ENCODE measurements around the gene EML5. TPM values are rescaled to one million over a fixed set of nuclear protein-coding genes. Genes with fewer than 3 reads are reported as not detected.

The EML5 gene
- total and polyA plus RNA-seq, 12 donors, result 0.04 to 0.44 (median 0.19) TPM

DNA sequence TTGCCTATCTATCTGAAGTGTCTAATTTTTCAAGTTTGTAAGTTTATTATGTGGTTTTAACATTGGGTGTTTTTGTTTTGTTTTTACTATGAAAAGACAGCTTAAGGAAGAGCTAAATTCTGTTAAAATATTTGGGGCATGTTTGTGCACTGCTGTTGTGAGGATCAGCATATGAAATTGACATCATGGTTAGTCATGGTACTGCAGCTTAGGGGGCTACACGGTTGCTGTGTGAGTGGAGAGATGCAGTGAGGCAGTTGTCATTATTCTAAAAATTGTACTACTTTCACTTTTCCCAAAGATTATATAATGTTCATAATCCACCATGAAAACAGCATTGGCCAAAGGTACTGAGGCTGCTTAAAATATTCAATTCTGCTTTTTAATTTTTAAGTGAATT lies 180.9 kb downstream of the EML5 start:
- Histone ChIP-seq H3K4me3 (no peak overlapping the region), H3K27ac (no peak overlapping the region), H3K27me3 (no peaks in the 10 kb centered on the region), H3K4me1 (peaks cover 0 to 18% (median 12%) of the 10 kb centered on the region in 9 donors), H3K9me3 (no peaks in the 10 kb centered on the region), H3K36me3 (peaks cover 0 to 88% (median 39%) of the 10 kb centered on the region in 9 donors)
- ATAC-seq, result no peak
- 45 to 51% methylated on average over 1 of the region's 1 CpG for WGBS, 2 donors
- TF ChIP-seq CTCF (IDR thresholded peaks at IDR 0.05), result no peak
- DNase-seq, result no peak
- intact Hi-C loops (cut with DNase I), result no loop called here

DNA sequence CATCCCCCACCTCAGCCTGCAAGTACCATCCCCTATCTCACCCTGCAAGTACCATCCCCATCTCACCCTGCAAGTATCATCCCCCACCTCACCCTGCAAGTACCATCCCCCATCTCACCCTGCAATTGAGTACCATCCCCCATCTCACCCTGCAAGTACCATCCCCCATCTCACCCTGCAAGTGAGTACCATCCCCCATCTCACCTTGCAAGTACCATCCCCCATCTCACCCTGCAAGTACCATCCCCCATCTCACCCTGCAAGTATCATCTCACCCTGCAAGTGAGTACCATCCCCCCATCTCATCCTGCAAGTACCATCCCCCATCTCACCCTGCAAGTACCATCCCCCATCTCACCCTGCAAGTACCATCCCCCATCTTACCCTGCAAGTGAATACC lies 184.9 kb downstream of the EML5 start:
- peaks cover 0 to under 1% (median 0%) of the 10 kb centered on the region in 9 donors for H3K4me1 ChIP-seq
- no peak for TF ChIP-seq CTCF (IDR thresholded peaks at IDR 0.05)
- no peaks in the 10 kb centered on the region for H3K9me3 ChIP-seq
- H3K4me3 ChIP-seq, result no peak overlapping the region
- H3K27me3 ChIP-seq, result no peaks in the 10 kb centered on the region
- no peak for DNase-seq
- no peak overlapping the region for H3K27ac ChIP-seq
- ATAC-seq, result no peak
- peaks cover 0 to 97% (median 56%) of the 10 kb centered on the region in 9 donors for H3K36me3 ChIP-seq
- intact Hi-C loops (cut with DNase I), result no loop called here

DNA sequence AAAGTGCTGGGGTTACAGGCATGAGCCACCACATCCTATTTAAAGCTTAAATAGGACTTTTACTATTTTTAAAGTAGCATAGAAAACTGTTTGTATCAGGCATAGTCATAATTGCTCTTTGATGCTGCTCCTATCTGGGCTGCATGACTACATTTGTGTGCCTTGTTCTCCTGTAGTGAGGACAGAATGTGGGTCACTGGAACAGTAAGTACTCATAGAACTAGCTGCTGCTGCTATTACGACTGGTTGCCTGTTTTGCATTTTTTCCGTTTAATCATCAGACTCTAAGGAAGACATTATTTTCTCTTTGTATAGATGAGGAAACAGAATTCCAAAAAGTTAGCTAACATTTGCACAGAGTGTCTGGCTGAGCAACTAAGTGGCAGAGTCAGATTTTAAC lies 187.2 kb downstream of the EML5 start:
- DNase-seq (no peak), ATAC-seq (peak in 1 of 8 donors; percentile 44)
- Histone ChIP-seq H3K4me3 (no peak overlapping the region), H3K27ac (no peak overlapping the region), H3K4me1 (no peaks in the 10 kb centered on the region), H3K36me3 (peaks cover 0 to 97% (median 50%) of the 10 kb centered on the region in 9 donors), H3K9me3 (no peaks in the 10 kb centered on the region), H3K27me3 (no peaks in the 10 kb centered on the region)
- intact Hi-C loops (cut with DNase I), result no loop called here
- 85 to 94% methylated on average over 2 of the region's 2 CpGs for WGBS, 2 donors
- no peak for TF ChIP-seq CTCF (IDR thresholded peaks at IDR 0.05)

DNA sequence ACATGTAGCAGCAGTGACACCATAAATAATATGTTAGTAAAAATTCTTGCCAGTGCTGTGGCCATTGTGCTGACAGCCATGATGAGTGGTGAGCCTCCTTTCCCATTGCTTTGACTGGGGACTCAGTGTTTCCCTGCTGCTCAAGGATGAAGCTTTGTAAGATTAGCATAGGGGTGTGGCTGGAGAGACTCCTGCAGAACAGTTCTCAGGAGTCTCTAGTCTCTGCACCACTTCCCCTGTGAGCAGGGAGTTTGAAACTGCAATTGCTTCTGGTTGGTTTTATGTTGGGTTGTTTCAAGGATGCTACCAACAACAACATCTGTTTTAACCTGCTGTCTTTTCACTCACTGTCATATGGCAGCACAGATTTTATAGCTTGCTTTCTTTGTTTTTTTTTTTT lies 188.5 kb downstream of the EML5 start:
- ATAC-seq, result no peak
- H3K9me3 ChIP-seq, result no peaks in the 10 kb centered on the region
- no peak overlapping the region for H3K27ac ChIP-seq
- no peaks in the 10 kb centered on the region for H3K27me3 ChIP-seq
- DNase-seq, result no peak
- no peak overlapping the region for H3K4me3 ChIP-seq
- intact Hi-C loops (cut with DNase I), result no loop called here
- TF ChIP-seq CTCF (IDR thresholded peaks at IDR 0.05), result no peak
- peaks cover 0 to 97% (median 45%) of the 10 kb centered on the region in 9 donors for H3K36me3 ChIP-seq
- H3K4me1 ChIP-seq, result no peaks in the 10 kb centered on the region
